Measurements from ENCODE around the gene ATP2A1. TPM values are rescaled to one million over a fixed set of nuclear protein-coding genes. Genes with fewer than 3 reads are reported as not detected.
"Not testable (repeated sequence)": the region's sequence is repeated elsewhere in the genome, so short reads cannot be mapped to it uniquely, and the experiment has no call there.

The ATP2A1 gene
- total RNA-seq, 1 donor from 2014 or later, result 0.83 TPM

DNA sequence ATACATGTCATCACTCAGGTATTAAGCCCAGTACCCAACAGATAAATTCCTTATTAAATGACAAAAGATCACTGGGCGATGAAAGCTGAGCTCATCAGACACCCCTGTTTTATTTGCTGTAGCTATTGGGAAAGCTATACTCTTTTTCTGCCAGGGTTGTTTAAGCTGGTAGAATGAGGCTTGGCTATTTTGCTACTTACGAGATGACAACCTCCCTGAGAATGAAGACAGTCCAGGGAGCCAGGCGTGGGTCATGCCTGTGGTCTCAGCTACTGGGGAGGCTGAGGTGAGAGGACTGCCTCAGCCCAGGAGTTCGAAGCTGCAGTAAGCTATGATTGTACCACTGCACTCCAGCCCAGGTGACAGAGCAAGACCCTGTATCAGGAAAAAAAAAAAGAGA, 19.0 kb upstream of the ATP2A1 start:
- DNase-seq (ENCODE audit: low spot score), result no peak

DNA sequence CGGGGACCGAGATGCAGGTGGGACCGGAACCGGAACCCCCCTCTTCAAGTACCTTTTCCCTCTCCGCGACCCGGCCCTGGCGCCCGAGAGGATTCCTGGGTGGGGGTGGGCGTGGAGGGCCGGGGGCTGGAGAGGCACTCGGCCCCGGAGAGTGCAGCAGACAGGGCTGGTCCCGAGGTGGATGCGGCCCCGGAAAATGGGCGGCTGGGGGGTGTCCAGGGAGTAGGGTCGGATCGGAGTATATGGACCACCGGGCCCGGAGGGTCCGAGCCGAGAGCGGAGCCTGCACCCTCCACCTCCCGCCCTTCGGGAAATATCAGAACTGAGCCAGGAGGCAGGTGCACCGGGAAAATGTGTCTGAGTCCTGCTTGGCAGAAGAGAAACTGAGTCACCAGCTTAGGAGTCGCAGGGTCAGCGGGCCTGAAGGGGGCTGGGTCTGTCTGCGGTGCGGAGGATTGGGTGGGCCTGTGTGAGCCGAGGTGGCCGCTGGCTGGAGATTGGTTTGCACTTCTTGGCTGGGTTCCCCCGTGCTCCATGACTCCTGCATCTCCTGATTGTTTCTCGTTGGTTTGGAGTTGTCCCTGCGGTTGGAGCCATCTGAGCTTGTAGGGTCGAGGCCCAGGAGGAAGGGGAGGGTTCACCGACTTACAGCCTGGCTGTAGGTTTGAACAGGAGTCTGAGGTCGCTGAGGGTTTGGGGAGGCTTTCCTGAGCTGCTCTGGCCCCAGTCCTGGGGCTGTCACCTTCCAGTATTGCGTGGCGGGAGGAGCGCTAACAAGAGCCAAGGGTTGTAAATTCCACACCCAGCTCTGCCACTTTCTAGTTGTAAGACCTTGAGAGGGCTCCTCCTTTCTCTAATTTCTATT, 14.1 kb upstream of the ATP2A1 start:
- no peak for DNase-seq (ENCODE audit: low spot score)

DNA sequence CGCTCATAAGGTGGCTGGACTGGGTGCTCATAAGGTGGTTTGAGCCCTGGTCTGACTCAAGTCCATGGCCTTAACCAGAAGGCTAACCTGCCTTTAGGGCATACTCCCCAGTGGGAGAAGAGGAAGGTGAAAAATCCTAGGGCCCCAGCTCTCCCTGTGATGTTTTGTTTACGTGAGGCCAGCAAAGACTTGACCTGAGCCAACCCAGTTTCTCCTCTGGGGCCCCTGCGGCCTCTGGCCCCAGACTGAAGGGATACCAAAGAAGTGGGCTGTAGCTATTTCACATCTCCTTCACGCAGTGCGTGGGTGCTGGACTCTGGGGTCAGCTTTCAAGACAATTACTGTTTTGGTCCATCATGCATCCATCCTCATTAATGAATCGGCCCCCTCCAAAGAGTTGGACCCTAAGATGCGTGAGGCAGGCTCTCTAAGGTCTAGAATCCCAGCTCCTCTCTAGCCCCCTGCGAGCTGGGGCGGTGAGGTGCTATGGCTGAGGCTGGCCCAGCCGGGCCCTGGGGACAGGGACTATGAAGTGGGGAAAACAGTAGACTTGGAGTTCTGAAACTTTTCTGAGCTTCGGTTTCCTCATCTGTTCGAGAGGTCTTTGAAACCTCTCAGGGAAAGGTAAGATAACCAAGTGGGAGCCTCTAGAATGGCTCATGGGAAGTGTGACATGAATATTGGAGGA, 13.1 kb upstream of the ATP2A1 start:
- no peak for DNase-seq (ENCODE audit: low spot score)

DNA sequence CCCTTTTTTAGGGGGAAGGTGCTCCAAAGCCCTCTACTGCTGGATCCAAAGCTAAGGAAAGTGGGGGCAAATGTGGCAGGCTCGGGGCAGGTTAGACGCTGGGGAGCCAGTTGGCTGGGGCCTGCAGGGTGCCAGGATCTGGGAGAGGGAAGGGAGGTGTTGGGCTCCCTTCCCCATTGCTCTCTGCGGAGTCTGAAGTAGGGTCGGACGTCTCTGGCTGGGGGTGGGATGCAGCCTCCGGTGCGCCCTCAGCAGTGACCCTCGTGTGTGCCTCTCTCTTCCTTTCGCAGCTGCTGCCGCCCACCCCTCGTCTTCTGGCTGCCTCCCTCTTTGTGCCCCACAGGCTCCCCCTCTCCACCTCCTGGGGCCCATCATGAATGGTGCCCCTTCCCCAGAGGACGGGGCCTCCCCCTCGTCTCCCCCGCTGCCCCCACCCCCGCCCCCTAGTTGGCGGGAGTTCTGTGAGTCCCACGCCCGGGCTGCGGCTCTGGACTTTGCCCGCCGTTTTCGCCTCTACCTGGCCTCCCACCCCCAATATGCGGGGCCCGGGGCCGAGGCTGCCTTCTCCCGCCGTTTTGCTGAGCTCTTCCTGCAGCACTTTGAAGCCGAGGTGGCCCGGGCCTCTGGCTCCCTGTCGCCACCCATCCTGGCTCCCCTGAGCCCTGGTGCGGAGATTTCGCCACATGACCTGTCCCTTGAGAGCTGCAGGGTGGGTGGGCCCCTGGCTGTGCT, 12.4 kb upstream of the ATP2A1 start:
- DNase-seq (ENCODE audit: low spot score), result no peak

DNA sequence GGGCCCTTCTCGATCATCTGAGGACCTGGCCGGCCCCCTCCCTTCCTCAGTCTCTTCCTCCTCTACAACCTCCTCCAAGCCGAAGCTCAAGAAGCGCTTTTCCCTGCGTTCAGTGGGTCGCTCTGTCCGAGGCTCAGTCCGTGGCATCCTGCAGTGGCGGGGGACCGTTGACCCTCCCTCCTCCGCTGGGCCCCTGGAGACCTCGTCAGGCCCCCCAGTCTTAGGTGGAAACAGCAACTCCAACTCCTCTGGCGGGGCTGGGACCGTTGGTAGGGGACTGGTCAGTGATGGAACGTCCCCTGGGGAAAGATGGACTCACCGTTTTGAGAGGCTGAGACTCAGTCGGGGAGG, 11.9 kb upstream of the ATP2A1 start:
- no peak for DNase-seq (ENCODE audit: low spot score)

DNA sequence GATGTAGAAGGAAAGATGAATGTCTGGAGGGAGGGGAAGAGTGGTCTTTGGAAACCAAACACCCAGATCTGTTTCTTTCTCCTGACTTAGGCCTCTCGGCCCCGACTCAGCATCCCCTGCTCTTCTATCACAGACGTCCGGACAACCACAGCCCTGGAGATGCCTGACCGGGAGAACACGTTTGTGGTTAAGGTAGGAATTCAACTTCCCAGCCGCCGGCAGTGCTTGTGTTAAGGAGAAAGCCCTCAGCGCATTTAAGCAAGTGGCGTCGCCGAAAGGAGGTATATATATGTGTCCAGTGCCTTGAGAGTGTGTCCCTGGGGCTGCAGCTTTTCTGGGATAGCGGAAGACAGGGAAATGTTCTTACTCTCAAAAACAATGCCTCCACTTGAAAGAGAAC, 11.0 kb upstream of the ATP2A1 start:
- DNase-seq (ENCODE audit: low spot score), result no peak

DNA sequence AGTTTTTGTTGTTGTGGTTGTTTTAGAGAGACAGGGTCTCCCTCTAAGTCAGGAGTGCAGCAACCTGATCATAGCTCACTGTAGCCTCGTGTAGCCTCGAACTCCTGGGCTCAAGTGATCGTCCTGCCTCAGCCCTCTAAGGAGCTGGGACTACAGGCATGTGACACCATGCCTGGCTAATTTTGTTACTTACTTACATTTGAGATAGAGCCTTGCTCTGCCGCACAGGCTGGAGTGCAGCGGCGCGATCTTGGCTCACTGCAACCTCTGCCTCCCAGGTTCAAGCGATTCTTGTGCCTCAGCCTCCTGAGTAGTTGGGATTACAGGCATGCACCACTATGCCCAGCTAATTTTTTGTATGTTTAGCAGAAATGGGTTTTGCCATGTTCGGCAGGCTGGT, 10.6 kb upstream of the ATP2A1 start:
- not testable (repeated sequence) for DNase-seq (ENCODE audit: low spot score)

DNA sequence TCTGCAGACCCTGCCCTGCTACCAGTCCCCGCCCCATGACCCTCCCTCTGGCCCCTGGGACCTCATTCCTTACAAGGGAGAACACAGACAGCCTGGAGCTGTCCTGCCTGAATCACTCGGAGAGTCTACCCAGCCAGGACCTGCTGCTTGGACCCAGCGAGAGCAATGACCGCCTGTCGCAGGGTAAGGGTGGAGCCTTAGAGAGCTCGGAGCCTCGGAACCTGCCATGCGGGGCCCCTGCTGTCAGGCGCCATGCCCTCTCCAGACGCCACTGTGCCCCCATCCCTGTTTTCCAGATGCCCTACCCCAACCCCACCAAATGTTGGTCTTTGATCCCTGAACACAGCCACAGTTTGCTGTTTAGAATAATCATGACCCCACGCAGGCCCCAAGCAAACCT, 9.1 kb upstream of the ATP2A1 start:
- DNase-seq (ENCODE audit: low spot score), result no peak

DNA sequence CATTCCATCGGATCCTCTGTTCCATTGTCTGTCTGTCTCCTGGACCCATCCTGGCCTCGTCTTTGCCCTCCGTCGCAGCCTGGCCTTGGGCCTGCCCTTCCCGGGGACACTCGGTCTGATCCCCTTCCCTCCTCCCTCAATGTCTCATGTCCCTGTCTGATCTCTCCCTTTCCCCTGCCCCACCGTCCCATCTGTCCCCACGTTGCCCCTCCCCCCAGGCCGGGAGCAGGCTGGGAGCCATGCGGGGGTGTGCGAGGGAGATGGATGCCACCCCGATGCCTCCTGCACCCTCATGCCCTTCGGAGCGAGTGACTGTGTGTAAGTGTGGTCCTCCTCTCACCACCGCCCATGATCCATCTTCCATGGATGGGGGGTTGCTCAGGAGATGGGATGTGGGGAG, 5.3 kb upstream of the ATP2A1 start:
- no peak for DNase-seq (ENCODE audit: low spot score)

DNA sequence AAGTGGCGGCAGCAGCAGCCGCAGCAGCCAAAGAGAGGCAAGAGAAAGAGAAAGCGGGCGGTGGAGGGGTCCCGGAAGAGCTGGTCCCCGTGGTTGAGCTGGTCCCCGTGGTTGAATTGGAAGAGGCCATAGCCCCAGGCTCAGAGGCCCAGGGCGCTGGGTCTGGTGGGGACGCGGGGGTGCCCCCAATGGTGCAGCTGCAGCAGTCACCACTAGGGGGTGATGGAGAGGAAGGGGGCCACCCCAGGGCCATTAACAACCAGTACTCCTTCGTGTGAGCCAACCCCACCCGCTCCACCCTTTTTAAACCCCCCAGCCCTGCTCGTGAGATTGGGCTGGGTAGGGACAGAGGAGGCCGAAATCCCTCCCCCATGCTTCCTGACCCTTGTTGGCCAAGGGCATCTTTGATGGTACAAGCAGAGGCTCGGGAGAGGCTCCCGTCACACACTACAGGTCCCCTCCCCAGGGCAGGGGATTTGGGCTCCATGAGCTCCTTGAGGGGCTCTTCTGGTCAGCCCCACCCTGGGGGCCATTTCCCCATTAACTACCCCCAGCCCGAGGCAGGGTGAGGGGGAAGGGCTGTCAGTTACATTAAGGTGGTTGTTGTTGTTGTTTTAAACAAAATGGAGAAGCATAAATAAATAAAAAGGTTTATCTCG, 4.6 kb upstream of the ATP2A1 start:
- DNase-seq (ENCODE audit: low spot score), result no peak

DNA sequence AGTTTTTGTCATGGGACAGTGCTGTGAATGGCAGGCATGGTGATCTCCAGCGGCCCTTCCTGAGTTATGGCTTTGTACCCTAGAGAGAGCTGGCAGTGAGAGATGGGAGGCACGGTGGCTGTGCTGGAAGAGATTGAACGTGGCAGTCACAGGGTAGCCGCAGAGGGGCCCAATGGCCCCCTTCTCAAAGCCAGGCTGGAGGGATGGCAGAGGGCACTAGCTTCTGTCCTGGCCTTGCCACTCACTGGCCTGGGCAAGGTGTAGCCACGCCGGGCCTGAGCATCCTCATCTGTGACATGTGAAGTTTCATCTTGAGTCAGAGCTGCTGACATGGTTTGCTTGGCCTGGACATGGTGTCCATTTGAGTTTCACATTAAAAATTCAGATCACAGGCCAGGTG, 3.9 kb upstream of the ATP2A1 start:
- DNase-seq (ENCODE audit: low spot score), result no peak

DNA sequence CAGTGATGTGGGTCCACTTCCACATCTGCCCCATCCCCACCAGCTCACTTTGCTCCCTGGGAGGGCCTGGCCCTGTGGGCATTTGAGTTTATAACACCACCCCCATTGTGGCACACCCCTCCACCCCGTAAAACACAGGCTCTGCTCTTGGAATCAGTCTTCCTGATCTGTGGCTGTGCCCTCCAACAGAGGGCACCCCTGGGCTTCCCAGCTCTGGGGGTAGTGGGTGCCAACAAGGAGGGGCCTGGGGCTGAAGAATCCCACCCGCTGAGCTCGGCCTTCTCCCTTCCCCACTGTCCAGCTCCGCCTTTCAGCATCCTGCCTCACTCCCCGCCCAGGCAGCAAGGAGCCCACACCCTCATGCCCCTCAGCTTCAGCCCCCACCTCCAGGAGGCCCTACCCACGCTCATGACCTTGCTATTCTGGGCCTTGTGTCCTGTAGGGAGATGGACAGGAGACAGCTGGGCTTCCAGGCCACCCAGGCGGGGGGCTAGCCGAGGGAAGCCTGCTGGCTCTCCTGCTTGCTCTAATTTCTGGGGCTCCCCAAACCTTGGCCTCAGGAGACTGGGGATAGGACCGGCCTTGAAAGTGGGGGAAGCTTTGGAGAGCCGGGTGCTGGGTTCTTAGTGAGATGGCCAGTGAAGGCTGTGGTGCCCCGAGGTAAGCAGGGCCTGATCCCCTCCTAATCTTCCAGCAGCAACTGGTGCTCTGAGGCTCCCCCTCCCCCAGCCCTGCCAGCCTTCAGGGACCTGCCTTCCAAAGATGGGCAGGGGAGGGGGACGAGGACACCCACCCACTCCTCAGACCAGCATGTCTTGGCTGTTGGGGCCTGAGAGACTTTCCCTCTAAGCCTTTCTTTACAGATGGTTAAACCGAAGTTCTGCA, 2.9 kb upstream of the ATP2A1 start:
- DNase-seq (ENCODE audit: low spot score), result no peak

DNA sequence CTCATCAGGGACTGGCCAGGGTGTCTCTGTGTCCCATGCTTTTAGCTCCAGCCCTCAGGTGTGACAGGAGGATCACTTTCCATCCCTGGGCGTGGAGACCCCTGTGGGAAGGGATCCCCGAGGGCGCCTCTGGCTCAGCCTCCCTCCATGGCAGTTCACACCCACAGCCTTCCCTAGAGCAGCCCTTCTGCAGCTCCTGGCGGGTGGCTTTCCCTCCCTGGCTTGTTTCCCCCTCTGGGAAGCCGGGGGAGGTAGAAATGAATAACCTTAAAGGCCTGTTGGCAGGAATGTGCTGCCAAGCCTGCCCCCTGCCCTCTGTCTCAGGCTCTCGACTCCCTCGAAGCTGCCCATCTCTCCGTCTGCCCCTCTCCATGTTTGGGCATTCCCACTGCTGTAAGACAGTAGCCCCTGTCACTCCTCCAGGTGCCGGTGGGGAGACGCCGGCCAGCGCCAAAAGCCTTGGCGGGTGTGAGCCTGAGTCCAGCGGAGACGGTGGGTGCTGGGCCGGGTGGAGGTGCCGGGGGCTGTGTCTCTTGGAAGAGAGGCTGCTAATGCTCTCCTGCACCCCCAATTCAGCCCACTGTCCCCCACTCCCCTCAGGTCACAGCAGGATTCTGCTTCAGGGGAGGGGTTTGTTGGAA, 2.1 kb upstream of the ATP2A1 start:
- DNase-seq (ENCODE audit: low spot score), result no peak

DNA sequence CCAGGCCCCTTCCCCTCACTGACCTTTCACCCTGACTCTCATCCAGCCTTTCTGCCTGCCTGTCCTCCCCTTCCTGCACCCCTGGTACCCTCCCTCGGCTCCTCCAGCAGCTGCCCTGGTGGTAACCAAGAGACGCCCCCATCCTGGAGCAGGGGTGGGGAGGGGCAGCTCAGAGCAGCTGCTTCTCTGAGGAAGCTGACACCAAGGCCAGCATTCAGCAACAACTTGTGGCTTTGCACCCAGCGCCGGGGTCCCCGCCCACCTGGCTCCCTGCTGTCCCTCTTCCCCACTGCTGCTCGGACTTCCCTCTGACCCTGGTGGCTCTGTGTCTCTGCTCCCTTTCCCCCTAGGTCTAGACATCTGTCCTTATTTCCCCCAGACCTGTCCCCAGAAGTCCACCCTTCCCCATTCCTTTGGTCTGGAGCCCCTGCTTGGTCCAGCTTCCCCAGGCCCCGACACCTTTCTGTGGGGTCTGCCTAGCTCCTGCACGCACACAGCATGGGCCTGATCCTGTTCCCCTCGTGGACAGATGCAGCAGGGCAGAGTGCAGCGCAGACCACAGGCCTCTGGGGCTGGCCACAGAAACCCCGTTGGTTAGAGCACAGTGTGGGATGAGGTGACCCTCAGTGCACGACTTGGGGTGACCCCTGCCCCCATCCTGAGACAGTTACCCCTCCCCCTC, 1.2 kb upstream of the ATP2A1 start:
- no peak for DNase-seq (ENCODE audit: low spot score)

DNA sequence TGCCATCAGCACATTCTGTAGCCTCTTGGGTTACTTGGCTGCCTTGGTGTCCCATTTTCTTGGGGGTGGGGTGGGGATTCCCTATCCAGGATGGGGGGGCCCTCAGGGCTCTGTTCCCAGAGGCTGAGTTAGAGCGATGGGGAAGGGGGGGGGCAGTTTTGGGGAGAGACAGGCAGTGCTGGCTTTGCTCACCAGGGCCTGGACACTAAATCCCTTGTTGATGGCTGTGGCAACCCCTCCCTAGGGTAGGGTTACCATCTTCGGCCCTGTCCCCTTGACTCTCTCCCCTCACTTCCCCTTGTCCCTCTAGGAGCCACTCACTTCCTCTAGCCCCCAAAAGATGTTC, 660 bp upstream of the ATP2A1 start:
- no peak for DNase-seq (ENCODE audit: low spot score)

DNA sequence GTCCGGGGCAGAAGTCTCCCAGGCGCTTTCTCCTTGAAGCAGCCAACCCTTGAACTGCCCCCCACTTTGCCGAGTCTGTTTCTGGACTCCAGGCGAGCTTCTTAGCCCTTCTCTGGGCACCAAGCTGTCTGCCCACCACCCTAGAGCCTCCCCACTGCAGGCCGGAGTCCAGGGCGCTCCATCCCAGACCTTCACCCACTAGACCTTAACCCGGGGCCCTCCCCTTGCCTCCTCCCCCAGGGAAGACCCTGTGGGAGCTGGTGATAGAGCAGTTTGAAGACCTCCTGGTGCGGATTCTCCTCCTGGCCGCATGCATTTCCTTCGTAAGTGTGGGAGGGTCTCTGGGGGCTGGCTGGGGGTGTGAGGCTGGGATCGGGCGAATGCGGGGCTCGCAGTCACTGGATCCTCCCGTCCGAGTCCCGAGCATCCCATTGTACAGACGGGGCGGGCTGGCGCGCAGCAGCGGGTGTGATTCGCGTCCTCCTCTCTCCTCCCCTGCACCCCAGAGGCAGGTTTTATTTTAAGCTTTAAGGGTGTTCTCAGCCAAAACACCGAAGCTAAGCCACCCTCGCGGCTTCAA, 1.1 kb downstream of the ATP2A1 start:
- DNase-seq (ENCODE audit: low spot score), result no peak

DNA sequence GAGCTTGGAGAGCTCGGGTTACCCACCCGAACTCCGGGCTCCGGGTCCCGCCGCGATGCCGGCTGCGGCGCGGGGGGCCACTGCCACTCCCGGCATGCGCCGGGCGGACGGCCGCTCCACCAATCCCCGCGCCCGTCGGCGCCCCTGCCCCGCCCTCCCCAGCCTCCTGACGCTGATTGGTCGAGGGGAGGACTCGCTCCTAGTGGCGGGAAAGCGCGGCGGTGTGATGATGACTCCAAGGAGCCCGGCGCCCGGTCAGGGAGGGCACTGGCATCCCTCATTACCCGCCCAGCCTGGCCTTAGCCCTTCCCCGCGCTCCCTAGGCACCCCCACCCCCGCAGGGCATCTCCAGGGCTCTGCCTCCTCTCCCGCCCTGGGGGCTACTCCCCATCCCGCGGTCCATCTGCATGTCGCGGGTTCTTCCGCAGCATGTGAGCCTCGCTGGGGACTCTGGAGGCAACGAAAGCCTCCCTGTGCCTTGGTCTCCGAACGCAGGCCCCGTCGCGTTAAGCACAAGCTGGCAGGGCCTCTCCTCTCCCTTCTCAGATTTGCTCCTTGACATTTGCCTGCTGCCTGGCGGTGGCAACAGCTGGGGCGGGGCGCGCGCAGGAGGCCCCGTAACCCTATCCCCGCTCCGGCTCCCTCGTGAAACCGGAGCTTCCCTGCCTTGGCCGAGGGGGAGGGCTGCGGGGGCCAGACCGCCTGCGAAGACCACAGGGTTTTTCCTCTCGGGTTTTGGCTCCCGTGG, 1.7 kb downstream of the ATP2A1 start:
- peak; percentile 86 for DNase-seq (ENCODE audit: low spot score)

DNA sequence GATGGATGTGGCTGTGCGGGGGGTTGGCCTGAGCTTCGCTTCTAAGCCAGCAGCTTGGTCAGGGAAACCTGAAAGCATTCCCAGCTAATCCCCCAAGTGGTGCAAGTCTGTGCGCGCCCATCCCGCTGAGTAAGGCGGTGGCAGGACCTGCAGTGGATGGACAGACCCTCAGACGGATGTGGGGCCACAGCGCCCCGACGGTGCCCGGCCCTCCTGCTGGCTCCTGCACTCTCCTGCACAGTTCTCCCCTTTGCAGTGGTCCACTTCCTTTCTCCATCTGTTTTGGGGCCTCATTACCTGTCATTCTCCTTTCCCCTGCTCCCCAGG, 2.3 kb downstream of the ATP2A1 start:
- no peak for DNase-seq (ENCODE audit: low spot score)

DNA sequence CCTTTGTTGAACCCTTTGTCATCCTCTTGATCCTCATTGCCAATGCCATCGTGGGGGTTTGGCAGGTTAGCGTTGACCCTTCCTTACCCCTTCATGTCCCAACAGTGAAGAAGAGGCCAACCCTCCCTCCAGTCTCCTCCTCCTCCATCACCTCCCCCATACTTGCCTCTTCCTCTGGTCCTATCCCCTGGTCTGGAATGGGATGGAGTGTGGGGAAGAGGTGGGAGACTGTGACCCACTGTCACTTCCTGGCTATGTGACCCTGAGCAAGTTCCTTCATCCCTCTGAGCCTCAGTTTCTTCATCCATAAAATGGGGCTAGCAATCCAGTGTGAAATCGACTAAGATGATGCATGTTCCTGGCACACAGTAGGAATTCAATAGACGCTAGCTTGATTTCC, 2.7 kb downstream of the ATP2A1 start:
- DNase-seq (ENCODE audit: low spot score), result no peak
